ENCODE measurements around the gene KDR.

DNA sequence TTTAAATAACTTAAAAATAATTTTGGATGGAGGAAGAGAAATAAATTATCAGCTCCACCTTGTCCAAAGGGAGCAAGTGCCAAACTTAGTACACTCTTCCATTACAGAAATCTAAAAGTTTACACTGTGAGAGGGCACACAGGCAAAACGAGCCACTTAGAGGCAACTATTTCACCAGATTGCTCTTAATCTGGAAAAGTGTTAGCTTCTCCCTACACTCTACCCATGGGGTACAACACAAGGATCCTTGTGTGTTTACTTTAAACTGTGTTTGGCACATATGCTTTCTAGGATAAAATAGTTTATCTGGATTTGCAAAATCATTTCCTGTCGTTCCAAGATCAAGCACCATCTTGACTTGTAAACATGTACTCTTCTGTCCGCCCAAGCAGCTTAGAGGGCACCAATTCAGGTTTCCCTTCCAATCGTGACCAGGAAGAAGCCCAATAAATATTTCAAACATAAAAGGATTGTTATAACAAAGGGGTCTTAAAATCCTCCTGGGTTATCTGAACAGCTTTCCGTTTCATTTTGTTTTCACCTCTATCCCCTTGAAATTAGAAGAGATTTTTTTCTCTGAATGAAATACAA lies 29.0 kb upstream of the KDR start:
- TF ChIP-seq CTCF (conservative IDR thresholded peaks at IDR 0.05) (no peak), EZH2 (IDR thresholded peaks at IDR 0.05; ENCODE audit: low read depth) (no peak)
